MCF 10A (cell line): ENCODE measurements around the gene PRKCQ. TPM values are rescaled to one million over a fixed set of nuclear protein-coding genes. Genes with fewer than 3 reads are reported as not detected.

Source experiments
- BruUV-seq: library from RNA; stranded (reverse); fragments of 400-500 nt; replicated peaks from 2 replicates; lab custom pipeline; 2021; lab: Mats Ljungman, UMichigan
- CTCF ChIA-PET: fragments of 300-600 bp; sonication (Branson Sonifier 250); formaldehyde crosslinking; extraction: SDS; loops from one replicate; lab custom pipeline; 2021; ENCODE audit warnings: antibody characterized with exemption, inconsistent platforms; lab: Yijun Ruan, JAX
- POLR2A ChIA-PET: fragments of 300-600, 350-650 bp; sonication (Branson Sonifier 250); formaldehyde crosslinking; extraction: SDS; loops from one replicate; lab custom pipeline; 2020; ENCODE audit warnings: antibody characterized with exemption, inconsistent platforms; lab: Yijun Ruan, JAX
- DNase-seq: peaks from one replicate; pipeline ENCODE4 v3.0.0-alpha.2; 2018; ENCODE audit not compliant: unreplicated experiment
- H3K27ac Mint-ChIP-seq: one replicate; pipeline ENCODE4 v1.8.0; 2022; ENCODE audit warnings: mild to moderate bottlenecking, low read depth, mixed read lengths; ENCODE audit not compliant: unreplicated experiment
- H3K27me3 Mint-ChIP-seq: one replicate; pipeline ENCODE4 v1.8.0; 2022; ENCODE audit warnings: mixed read lengths; ENCODE audit not compliant: insufficient read depth, unreplicated experiment
- H3K36me3 Mint-ChIP-seq: one replicate; pipeline ENCODE4 v1.8.0; 2022; ENCODE audit warnings: mild to moderate bottlenecking, moderate library complexity, mixed read lengths; ENCODE audit not compliant: insufficient read depth, unreplicated experiment
- H3K4me1 Mint-ChIP-seq: one replicate; pipeline ENCODE4 v1.8.0; 2022; ENCODE audit warnings: mixed read lengths; ENCODE audit not compliant: insufficient read depth, unreplicated experiment
- H3K4me3 Mint-ChIP-seq: one replicate; pipeline ENCODE4 v1.8.0; 2022; ENCODE audit warnings: mild to moderate bottlenecking, moderate library complexity, mixed read lengths; ENCODE audit not compliant: unreplicated experiment
- H3K9me3 Mint-ChIP-seq: one replicate; pipeline ENCODE4 v1.8.0; 2022; ENCODE audit warnings: mixed read lengths; ENCODE audit not compliant: unreplicated experiment
- CTCF ChIP-seq: fragments of 200-600 bp; IDR thresholded peaks from one replicate; pipeline ENCODE4 v1.8.0; 2022; ENCODE audit warnings: antibody characterized with exemption, mild to moderate bottlenecking; ENCODE audit not compliant: unreplicated experiment
- intact Hi-C: fragments of 100-400 bp; cut with micrococcal nuclease; formaldehyde crosslinking; loops from 2 replicates; pipeline ENCODE4 v1.14.1; 2022
- total RNA-seq: library from RNA; stranded (reverse); gene quantifications from 2 replicates; pipeline ENCODE4 v1.2.3, GENCODE V29; 2022

Gene PRKCQ
- total RNA-seq, 1 experiment from 2014 or later = 0.44 TPM

- H3K27me3 Mint-ChIP-seq = no peaks in the 10 kb centered on the region
- BruUV-seq = no TSS peak
- H3K4me3 Mint-ChIP-seq = no peak overlapping the region
- no peak for DNase-seq
- POLR2A ChIA-PET = no interaction called here
- peaks cover 7% of the 10 kb centered on the region for H3K4me1 Mint-ChIP-seq
- no peak overlapping the region for H3K27ac Mint-ChIP-seq
- no peak for TF ChIP-seq CTCF
- CTCF ChIA-PET = no interaction called here
- intact Hi-C loops = no loop called here
- peaks cover 6% of the 10 kb centered on the region for H3K9me3 Mint-ChIP-seq
- no peaks in the 10 kb centered on the region for H3K36me3 Mint-ChIP-seq
Observed at GRCh38 chr10:6486309-6486708, 93.8 kb downstream of the PRKCQ start.

GRCh38 chr10:6482737-6483357 lies 97.2 kb downstream of the PRKCQ start:
- no peak for TF ChIP-seq CTCF
- H3K9me3 Mint-ChIP-seq = peaks cover 6% of the 10 kb centered on the region
- DNase-seq = no peak
- H3K4me3 Mint-ChIP-seq = no peak overlapping the region
- H3K4me1 Mint-ChIP-seq = no peaks in the 10 kb centered on the region
- intact Hi-C loops = no loop called here
- POLR2A ChIA-PET = no interaction called here
- no peaks in the 10 kb centered on the region for H3K27me3 Mint-ChIP-seq
- BruUV-seq = no TSS peak
- no peaks in the 10 kb centered on the region for H3K36me3 Mint-ChIP-seq
- no peak overlapping the region for H3K27ac Mint-ChIP-seq
- CTCF ChIA-PET = no interaction called here

GRCh38 chr10:6478722-6479121 lies 101.4 kb downstream of the PRKCQ start:
- H3K27me3 Mint-ChIP-seq = no peaks in the 10 kb centered on the region
- H3K27ac Mint-ChIP-seq = no peak overlapping the region
- no peak for DNase-seq
- intact Hi-C loops = no loop called here
- no TSS peak for BruUV-seq
- ChIA-PET POLR2A (no interaction called here), CTCF (no interaction called here)
- H3K9me3 Mint-ChIP-seq = peaks cover 6% of the 10 kb centered on the region
- H3K4me3 Mint-ChIP-seq = no peak overlapping the region
- TF ChIP-seq CTCF = no peak
- H3K4me1 Mint-ChIP-seq = peaks cover 6% of the 10 kb centered on the region
- no peaks in the 10 kb centered on the region for H3K36me3 Mint-ChIP-seq

- TF ChIP-seq CTCF = no peak
- peaks cover 6% of the 10 kb centered on the region for H3K4me1 Mint-ChIP-seq
- no peaks in the 10 kb centered on the region for H3K36me3 Mint-ChIP-seq
- DNase-seq = no peak
- no TSS peak for BruUV-seq
- H3K9me3 Mint-ChIP-seq = no peaks in the 10 kb centered on the region
- CTCF ChIA-PET = no interaction called here
- intact Hi-C loops = no loop called here
- POLR2A ChIA-PET = interaction anchor here (0.7 to 1.1 kb wide), 4 partner anchors 16 to 1381 kb away, joined by 3 to 5 read pairs (median 4); no protein-coding TSS in a partner anchor
- no peaks in the 10 kb centered on the region for H3K27me3 Mint-ChIP-seq
- no peak overlapping the region for H3K27ac Mint-ChIP-seq
- no peak overlapping the region for H3K4me3 Mint-ChIP-seq
Observed at GRCh38 chr10:6476989-6477388, 103.1 kb downstream of the PRKCQ start.
